ENCODE measurements around the gene TIGD1. TPM values are rescaled to one million over a fixed set of nuclear protein-coding genes. Genes with fewer than 3 reads are reported as not detected.

Gene TIGD1
- total RNA-seq, 4 donors from 2014 or later = 1.2 to 6.5 (median 2.8) TPM

- peaks cover 26% of the 10 kb centered on the region for H3K27me3 ChIP-seq
- H3K4me3 ChIP-seq = no peak overlapping the region
- no peaks in the 10 kb centered on the region for H3K9me3 ChIP-seq
- no peaks in the 10 kb centered on the region for H3K4me1 ChIP-seq
- 83 to 95% methylated on average over 3 of the region's 19 CpGs for WGBS, 2 donors (ENCODE audit: low coverage in 1 of 2)
- peaks cover 0 to 18% of the 10 kb centered on the region in 2 donors for H3K36me3 ChIP-seq
- no peak for ATAC-seq
- no peak overlapping the region for H3K27ac ChIP-seq
- TF ChIP-seq EP300 (IDR thresholded peaks at IDR 0.05) (no peak), POLR2AphosphoS5 (IDR thresholded peaks at IDR 0.05) (no peak), POLR2A (IDR thresholded peaks at IDR 0.05) (no peak), CTCF (IDR thresholded peaks at IDR 0.05) (no peak)
These were observed 6.3 kb downstream of the TIGD1 start for GRCh38 chr2:232543928-232544631.

- Histone ChIP-seq H3K4me1 (no peaks in the 10 kb centered on the region), H3K4me3 (no peak overlapping the region), H3K36me3 (peaks cover 0 to 18% of the 10 kb centered on the region in 2 donors), H3K27ac (no peak overlapping the region), H3K9me3 (no peaks in the 10 kb centered on the region), H3K27me3 (peaks cover 32% of the 10 kb centered on the region)
- WGBS, 2 donors (ENCODE audit: low coverage in 1 of 2) = 93 to 94% methylated on average over 8 to 12 of the region's 14 CpGs
- ATAC-seq = no peak
- TF ChIP-seq EP300 (IDR thresholded peaks at IDR 0.05) = no peak
- TF ChIP-seq POLR2AphosphoS5 (IDR thresholded peaks at IDR 0.05) = no peak
- TF ChIP-seq POLR2A (IDR thresholded peaks at IDR 0.05) = no peak
- no peak for TF ChIP-seq CTCF (IDR thresholded peaks at IDR 0.05)
These were observed 6.9 kb downstream of the TIGD1 start for GRCh38 chr2:232543491-232543890.

- Histone ChIP-seq H3K9me3 (no peaks in the 10 kb centered on the region), H3K27ac (no peak overlapping the region), H3K4me1 (no peaks in the 10 kb centered on the region), H3K4me3 (no peak overlapping the region), H3K27me3 (peaks cover 38% of the 10 kb centered on the region), H3K36me3 (peaks cover 0 to 18% of the 10 kb centered on the region in 2 donors)
- no peak for ATAC-seq
- TF ChIP-seq POLR2AphosphoS5 (IDR thresholded peaks at IDR 0.05) (no peak), EP300 (IDR thresholded peaks at IDR 0.05) (no peak), POLR2A (IDR thresholded peaks at IDR 0.05) (no peak), CTCF (IDR thresholded peaks at IDR 0.05) (no peak)
- whole genome bisulfite sequencing, 2 donors (ENCODE audit: low coverage in 1 of 2) = 40 to 94% methylated on average over 2 to 4 of the region's 20 CpGs
These were observed 7.5 kb downstream of the TIGD1 start for GRCh38 chr2:232542715-232543467.

GRCh38 chr2:232541961-232542714 is 8.2 kb downstream of the TIGD1 start:
- Histone ChIP-seq H3K27me3 (peaks cover 45% of the 10 kb centered on the region), H3K4me3 (no peak overlapping the region), H3K27ac (no peak overlapping the region), H3K36me3 (peaks cover 0 to 13% of the 10 kb centered on the region in 2 donors), H3K9me3 (no peaks in the 10 kb centered on the region), H3K4me1 (no peaks in the 10 kb centered on the region)
- WGBS, 2 donors (ENCODE audit: low coverage in 1 of 2) = 33 to 56% methylated on average over 1 to 3 of the region's 9 CpGs
- no peak for TF ChIP-seq EP300 (IDR thresholded peaks at IDR 0.05)
- no peak for TF ChIP-seq POLR2AphosphoS5 (IDR thresholded peaks at IDR 0.05)
- TF ChIP-seq CTCF (IDR thresholded peaks at IDR 0.05) = no peak
- no peak for TF ChIP-seq POLR2A (IDR thresholded peaks at IDR 0.05)
- ATAC-seq = no peak
